ENCODE measurements around the gene CYP27A1.
A peak's percentile ranks its signal among the peaks of the same experiment; 100 is the strongest.

Gene CYP27A1

GRCh38 chr2:218812861-218813260 lies 30.9 kb downstream of the CYP27A1 start:
- DNase-seq = no peak

GRCh38 chr2:218813771-218814460 lies 32.0 kb downstream of the CYP27A1 start:
- no peak for DNase-seq

- no peak for DNase-seq
Observed at GRCh38 chr2:218814540-218815243, 32.7 kb downstream of the CYP27A1 start.

GRCh38 chr2:218815244-218815637 lies 33.3 kb downstream of the CYP27A1 start:
- no peak for DNase-seq

DNA sequence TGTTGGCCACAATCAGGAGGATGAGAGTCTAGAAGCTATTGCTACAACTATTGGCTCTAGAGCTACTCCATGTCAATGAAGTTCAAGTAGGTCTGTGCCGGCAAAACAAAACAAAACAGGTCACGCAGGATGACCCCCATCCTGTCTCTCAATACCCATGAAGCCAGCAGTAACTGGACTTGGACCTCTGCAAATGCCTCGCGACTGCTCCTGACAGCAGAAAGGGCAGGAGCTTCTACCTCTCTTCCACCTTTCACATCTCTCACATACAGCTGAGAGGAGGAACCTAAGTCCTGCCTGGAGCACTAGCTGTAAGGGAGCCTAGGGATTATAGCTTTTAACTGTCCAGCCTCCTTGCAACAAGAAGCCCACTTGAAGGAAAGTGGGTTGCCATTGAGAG lies 33.7 kb downstream of the CYP27A1 start:
- no peak for DNase-seq

DNA sequence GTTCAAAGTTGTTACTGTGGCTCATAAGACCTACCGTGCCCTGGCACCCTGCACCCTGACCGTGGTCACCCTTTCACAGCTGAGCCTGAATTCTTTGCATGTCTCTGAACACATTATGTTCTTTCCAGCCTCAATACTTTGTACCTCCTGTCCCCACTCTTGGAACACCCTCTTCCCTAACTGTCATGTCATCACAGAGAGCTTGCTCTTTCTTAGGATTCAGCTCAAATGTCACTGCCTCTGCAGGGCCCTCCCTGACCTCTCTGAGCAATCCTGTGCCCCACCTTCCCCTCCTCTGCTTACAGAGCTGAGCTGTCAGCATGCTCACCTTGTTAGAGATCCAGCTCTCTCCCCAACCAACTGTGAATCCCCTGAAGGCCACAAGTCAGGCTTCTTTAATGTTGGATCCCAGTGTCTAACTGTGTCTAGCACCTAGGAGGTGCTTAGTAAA lies 34.6 kb downstream of the CYP27A1 start:
- DNase-seq = no peak

DNA sequence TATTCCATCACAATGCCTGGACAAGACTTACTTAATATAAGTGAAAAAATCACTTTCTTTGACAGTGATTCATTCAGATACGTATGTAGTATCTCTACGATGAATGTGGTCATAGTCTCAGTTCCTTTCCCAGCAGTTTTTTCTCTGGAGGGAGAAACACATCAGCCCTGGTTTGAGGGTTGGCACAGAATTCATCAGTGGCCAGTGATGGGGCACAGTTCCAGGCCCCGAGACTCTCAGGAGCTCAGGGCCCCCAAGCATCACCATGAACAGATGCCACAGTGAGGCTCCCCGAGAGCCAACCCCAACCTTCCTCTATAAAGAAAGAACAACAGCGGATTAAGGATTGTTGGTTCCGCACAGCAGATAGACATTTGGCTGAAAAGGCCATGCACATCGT lies 37.1 kb downstream of the CYP27A1 start:
- DNase-seq = no peak

DNA sequence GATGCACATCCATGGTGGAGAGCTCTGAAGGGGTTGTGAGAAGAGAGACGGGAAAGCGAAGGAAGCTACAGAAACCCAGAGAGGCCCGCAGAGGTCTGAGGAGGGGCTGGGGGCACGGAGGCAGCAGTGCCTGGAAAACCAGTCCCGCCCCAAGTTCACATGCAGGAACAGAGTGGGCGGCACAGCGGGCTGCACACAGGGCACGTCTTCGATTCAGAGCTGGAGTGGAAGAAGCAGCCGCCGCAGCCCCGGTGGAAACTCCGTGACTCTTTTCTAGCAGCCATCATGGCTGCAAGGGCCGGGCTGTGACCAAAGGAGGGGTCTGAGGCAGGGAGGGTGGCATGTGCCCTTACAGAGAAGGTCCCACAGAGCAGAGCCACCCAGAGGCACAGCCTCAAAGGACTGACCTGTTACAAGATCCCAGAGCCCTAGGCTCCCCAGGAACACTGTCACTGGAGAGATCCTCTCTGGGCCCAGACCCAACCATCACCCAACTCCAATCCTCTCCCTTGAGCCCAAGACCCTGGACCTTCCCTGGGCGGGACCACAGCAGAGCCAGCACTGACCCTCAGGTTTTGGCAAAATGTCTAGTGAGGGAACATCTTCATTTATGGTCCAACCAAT lies 38.9 kb downstream of the CYP27A1 start:
- DNase-seq = no peak

GRCh38 chr2:218821605-218822211 lies 39.8 kb downstream of the CYP27A1 start:
- DNase-seq = no peak

DNA sequence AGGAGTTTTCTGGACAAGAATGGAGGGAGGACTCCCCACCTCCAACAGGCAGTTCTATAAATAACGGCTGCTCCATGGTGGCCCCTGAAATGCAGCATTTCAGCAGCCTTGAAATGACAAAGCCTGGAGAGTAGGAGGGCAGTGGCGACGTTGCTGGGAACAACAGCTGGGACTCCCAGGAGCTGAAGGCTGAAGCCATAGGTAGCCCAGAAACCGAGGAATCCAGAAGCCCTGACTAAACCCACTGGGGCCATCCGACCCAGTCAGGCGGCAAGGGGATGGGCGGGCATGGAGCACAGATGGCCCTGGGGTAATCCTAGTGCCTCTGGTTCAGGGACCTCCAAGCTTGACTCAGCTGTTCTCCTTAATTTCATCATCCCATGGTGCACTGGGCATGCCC lies 40.7 kb downstream of the CYP27A1 start:
- DNase-seq = no peak

DNA sequence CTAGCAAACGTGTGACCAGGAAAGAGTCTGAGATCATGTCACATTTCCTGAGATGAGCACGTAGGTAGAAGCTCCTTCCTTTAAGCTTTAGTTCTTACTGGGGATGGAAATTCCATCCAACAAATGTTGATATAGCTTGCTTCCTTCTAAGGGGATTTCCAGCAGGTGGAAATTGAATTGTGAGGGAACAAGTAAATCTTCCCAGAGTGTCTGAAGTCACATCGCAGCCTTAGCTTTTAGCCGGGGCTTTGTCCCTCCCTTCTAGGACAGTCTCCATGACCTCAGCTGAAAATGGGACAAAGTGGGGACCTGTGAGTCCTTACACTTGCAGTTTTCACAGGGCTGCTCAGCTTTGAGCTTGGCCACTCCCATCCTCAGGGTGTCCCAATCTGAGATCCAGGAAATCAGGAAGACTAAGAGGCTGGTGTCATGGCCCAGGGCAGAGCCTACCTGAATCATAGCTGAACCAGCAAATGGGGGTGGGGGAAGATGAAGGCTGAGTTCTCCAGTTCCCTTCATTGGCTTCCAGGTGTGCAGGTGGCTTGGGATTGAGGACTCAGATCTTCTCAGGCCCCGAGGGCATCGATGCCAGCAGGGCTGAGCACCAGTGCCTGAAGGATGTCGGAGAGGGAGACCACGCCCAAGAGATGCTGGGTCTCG lies 41.4 kb downstream of the CYP27A1 start:
- DNase-seq = no peak

DNA sequence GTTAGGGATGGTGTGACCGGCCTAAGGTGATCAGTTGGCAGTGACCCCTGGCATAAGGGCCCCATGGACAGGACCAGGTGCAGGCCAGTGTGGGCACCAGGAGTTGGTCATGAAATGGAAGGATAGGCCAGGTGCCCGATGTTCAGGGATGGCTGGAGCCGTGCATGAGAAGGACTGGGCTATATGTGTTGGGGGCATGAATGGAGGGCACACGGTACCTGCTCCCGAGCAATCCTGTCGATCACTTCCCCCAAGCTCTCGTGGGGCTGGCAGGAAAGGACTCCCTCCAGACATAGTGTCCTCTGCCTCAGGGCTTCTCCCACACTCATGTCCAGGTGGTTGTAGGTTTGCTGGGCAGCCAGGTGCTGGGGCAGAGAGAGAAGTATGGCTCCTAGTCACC lies 42.1 kb downstream of the CYP27A1 start:
- DNase-seq = no peak

GRCh38 chr2:218826791-218827190 lies 44.8 kb downstream of the CYP27A1 start:
- DNase-seq = no peak

- no peak for DNase-seq
Observed at GRCh38 chr2:218827701-218828476, 45.9 kb downstream of the CYP27A1 start.

- DNase-seq = no peak
Observed at GRCh38 chr2:218828477-218828778, 46.5 kb downstream of the CYP27A1 start.

DNA sequence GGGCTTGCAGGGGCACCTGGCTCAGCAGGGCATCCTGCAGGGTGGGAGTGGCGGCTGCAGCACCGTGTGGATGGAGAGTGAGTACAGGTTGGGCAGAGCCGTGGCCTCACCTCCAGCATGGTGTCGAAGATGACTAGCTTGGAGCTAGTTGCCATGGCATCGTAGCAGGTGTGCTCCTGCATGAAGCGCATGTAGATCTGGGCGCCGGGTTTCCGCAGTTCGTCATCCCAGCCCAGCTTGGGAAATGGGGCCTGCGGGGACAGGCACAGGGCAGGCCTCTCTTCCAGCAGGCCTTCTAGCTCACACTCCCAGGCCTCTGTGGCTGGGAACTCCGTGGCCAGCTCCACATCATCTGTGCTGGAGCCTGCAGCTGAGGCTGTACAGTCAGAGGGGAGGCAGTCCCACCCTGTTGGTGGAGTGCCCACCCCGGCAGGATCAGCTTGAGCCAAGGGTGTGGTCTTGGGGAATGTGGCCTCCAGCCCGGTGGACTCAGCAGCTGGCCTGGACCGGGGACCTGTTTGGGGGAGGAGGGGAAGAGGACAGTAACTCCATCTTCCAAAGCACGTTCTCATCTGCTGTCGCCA lies 48.0 kb downstream of the CYP27A1 start:
- DNase-seq = peak; percentile 35

DNA sequence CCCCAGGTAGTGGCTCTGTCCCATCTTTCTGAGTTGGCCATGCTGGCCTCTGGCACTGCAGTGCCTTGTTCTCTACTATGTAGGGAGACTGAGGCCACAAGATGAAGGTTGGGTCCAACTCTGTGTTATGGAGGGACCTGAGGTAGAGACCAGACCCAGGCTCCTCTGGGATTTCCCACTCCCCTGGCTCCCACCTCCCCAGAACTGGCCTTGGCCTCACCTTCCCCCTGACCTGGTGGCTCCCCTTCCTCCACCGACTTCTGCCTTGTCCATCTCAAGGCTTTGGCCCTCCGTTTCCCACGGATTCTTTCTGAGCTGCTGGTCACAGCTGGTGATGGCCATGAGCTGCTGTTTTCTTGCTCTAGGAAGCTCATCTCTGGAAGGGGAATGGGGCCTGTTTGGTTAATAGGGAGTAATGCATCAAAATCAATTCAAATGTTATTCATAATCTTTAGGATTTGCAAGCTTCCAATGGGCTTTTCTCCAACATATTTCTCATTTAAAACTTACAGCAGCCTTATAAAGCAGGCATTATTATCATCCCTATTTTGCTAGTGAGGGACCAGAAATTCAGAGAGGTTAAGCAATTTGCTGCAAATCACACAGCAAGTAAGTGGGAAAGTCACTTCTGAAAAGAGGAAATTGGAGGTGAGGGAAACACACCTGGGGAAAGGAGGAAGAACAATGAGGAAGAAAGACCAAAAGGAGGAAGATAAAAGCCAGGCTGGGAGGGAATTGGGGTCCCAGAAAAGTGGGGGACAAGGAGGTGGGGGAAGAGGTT lies 48.8 kb downstream of the CYP27A1 start:
- DNase-seq = no peak

DNA sequence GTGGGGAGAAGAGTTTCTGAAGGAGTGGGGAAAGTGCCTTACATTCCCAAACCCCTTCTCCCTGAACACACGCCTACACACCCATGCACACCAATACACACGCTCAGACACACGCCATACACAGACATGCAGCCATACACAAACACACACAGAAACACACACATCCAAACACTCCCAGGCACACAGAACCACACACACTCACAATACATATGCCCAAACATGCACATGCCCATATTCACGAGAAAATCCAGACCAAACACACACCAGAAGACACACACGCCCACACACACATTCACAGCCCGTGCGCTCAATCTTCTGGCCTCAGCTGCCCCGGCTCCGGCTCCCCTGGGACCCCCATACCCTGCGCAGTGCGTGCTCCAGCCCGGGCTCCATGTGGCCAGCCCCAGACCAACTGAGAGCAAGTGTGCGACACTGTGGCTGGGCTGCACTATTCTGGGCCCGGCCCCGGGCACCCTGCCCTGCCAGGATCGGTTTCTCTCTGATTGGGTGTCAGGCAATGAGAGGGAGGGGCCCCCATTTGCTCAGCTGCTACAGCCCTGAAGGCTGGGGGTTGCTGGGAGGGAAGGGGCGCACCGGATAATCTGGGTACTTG lies 49.5 kb downstream of the CYP27A1 start, which contains the start of gene PRKAG3:
Gene PRKAG3, minus strand, starts transcription at position 426 of the 613 bp plus-strand sequence.
- DNase-seq = no peak

- no peak for DNase-seq
Observed at GRCh38 chr2:218832081-218832480, 50.1 kb downstream of the CYP27A1 start.

DNA sequence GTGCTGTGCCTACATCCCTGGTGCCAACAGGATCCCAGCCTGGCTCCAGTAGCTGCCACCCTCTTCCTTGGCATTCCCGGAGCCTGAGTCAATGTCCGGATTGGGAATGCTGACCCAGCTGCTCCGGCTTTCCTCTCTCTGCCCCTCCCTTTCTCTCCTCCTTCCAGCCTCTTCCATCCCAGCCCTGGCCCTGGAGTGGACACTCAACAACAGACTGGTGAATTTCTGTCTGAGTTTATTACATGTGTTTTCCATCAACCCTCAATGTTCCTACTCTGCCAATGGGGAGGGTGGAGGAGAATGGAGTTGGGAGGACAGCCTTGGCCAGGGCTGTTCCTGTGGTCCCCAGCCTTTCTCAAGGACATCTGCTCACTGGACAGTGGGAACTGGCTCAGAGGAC lies 50.6 kb downstream of the CYP27A1 start:
- no peak for DNase-seq

Data from NCI-H2107 (cell line).